SH-SY5Y (cell line): ENCODE data around the gene DISC1.

ENCODE experiments used
- GATA2 ChIP-seq: IDR thresholded peaks from 2 replicates; pipeline ENCODE4 v1.6.1; 2011; ENCODE audit warnings: mild to moderate bottlenecking, low read depth, low read length
- GATA3 ChIP-seq: IDR thresholded peaks from 2 replicates; pipeline ENCODE4 v1.6.1; 2011; ENCODE audit warnings: low read depth, mild to moderate bottlenecking, low read length, moderate library complexity

- no peak for TF ChIP-seq GATA2
- TF ChIP-seq GATA3, result no peak
Observed at GRCh38 chr1:231708394-231708793, 81.8 kb downstream of the DISC1 start.
